ENCODE data around the gene GARS1.

GARS1 gene

GRCh38 chr7:30682212-30683083 is 87.8 kb downstream of the GARS1 start, which contains the start of gene CRHR2:
CRHR2 (minus strand) TSS chr7:30682456; CDS start chr7:30682280, 176 bp downstream.
- no peak for DNase-seq (ENCODE audit: low read depth)

- DNase-seq (ENCODE audit: low read depth) = no peak
Observed at GRCh38 chr7:30683306-30683705, 88.6 kb downstream of the GARS1 start.

Data from HS-5 (cell line).